ENCODE measurements around the gene CNTNAP2. TPM values are rescaled to one million over a fixed set of nuclear protein-coding genes. Genes with fewer than 3 reads are reported as not detected.

CNTNAP2 gene
- total RNA-seq, 3 donors from 2014 or later (not counting 1 experiment from before 2014, with no cell fraction given) = 0.18 to 1.1 TPM; not detected in 1

DNA sequence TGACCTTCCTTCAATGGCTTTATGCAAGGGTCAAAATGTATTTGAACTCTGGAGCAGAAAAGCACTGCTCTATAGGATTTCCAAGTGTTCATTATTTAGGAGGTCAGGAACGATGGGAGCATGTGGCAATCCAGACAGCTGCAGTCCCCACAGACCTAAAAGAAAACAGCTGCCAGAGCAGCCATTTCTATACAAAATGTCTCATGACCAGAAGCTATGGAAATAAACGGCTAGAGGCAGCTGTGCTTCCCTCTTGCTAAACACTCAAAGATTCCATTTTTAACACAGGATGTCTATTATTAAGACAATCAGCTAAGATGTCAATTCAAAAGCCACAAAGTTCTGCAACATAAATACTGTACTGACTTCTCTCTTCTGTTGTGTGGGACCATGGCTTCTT lies 1594.8 kb downstream of the CNTNAP2 start:
- intact Hi-C loops (cut with micrococcal nuclease) = no loop called here

GRCh38 chr7:147721962-147722830 lies 1605.6 kb downstream of the CNTNAP2 start:
- H3K27me3 Mint-ChIP-seq (ENCODE audit: low read depth in 2 of 2) = no peaks in the 10 kb centered on the region
- no peaks in the 10 kb centered on the region for H3K27me3 ChIP-seq (ENCODE audit: control insufficient read depth, insufficient read depth, low read length)
- H3K27ac ChIP-seq (ENCODE audit: low read length) = no peak overlapping the region
- WGBS (ENCODE audit: insufficient coverage) = 53% methylated on average over 4 of the region's 6 CpGs
- H3K27ac Mint-ChIP-seq = no peak overlapping the region
- intact Hi-C loops (cut with micrococcal nuclease) = no loop called here
- TF ChIP-seq CTCF (IDR thresholded peaks at IDR 0.05) = no peak
- H3K4me1 ChIP-seq (ENCODE audit: control insufficient read depth, insufficient read depth, low read length) = no peaks in the 10 kb centered on the region
- DNase-seq = no peak
- ATAC-seq = no peak
- no peak overlapping the region for H3K4me3 Mint-ChIP-seq
- H3K4me1 Mint-ChIP-seq = no peaks in the 10 kb centered on the region
- H3K9me3 ChIP-seq (ENCODE audit: control insufficient read depth, insufficient read depth, low read length) = no peaks in the 10 kb centered on the region
- H3K36me3 ChIP-seq (ENCODE audit: control insufficient read depth, insufficient read depth, low read length) = no peaks in the 10 kb centered on the region
- H3K9me3 Mint-ChIP-seq = peaks cover 2 to 6% of the 10 kb centered on the region in 2 donors
- no peaks in the 10 kb centered on the region for H3K36me3 Mint-ChIP-seq
- no peak overlapping the region for H3K4me3 ChIP-seq (ENCODE audit: low read length)

More for the DNA sequence above, 1594.8 kb downstream of the CNTNAP2 start:
- Mint-ChIP-seq H3K27ac (no peak overlapping the region), H3K36me3 (peaks cover 8% of the 10 kb centered on the region), H3K4me3 (no peak overlapping the region), H3K9me3 (peaks cover 15 to 21% of the 10 kb centered on the region in 2 donors), H3K4me1 (no peaks in the 10 kb centered on the region), H3K27me3 (ENCODE audit: low read depth in 2 of 2) (no peaks in the 10 kb centered on the region)
- peaks cover 20% of the 10 kb centered on the region for H3K9me3 ChIP-seq (ENCODE audit: control insufficient read depth, insufficient read depth, low read length)
- no peak overlapping the region for H3K27ac ChIP-seq (ENCODE audit: low read length)
- no peak overlapping the region for H3K4me3 ChIP-seq (ENCODE audit: low read length)
- DNase-seq = no peak
- no peaks in the 10 kb centered on the region for H3K4me1 ChIP-seq (ENCODE audit: control insufficient read depth, insufficient read depth, low read length)
- ATAC-seq = no peak
- H3K36me3 ChIP-seq (ENCODE audit: control insufficient read depth, insufficient read depth, low read length) = no peaks in the 10 kb centered on the region
- 3% methylated on average over 2 of the region's 2 CpGs for WGBS (ENCODE audit: insufficient coverage)
- no peak for TF ChIP-seq CTCF (IDR thresholded peaks at IDR 0.05)
- no peaks in the 10 kb centered on the region for H3K27me3 ChIP-seq (ENCODE audit: control insufficient read depth, insufficient read depth, low read length)

- 94% methylated on average over 1 of the region's 4 CpGs for WGBS (ENCODE audit: insufficient coverage)
- no peak for DNase-seq
- Histone ChIP-seq H3K9me3 (ENCODE audit: control insufficient read depth, insufficient read depth, low read length) (no peaks in the 10 kb centered on the region), H3K27me3 (ENCODE audit: control insufficient read depth, insufficient read depth, low read length) (no peaks in the 10 kb centered on the region), H3K4me3 (ENCODE audit: low read length) (no peak overlapping the region), H3K27ac (ENCODE audit: low read length) (no peak overlapping the region), H3K4me1 (ENCODE audit: control insufficient read depth, insufficient read depth, low read length) (no peaks in the 10 kb centered on the region), H3K36me3 (ENCODE audit: control insufficient read depth, insufficient read depth, low read length) (no peaks in the 10 kb centered on the region)
- H3K4me3 Mint-ChIP-seq = no peak overlapping the region
- TF ChIP-seq CTCF (IDR thresholded peaks at IDR 0.05) = no peak
- no peaks in the 10 kb centered on the region for H3K36me3 Mint-ChIP-seq
- ATAC-seq = no peak
- H3K4me1 Mint-ChIP-seq = no peaks in the 10 kb centered on the region
- intact Hi-C loops (cut with micrococcal nuclease) = no loop called here
- H3K27me3 Mint-ChIP-seq (ENCODE audit: low read depth in 2 of 2) = no peaks in the 10 kb centered on the region
- H3K9me3 Mint-ChIP-seq = peaks cover 2 to 8% of the 10 kb centered on the region in 2 donors
- no peak overlapping the region for H3K27ac Mint-ChIP-seq
Observed at GRCh38 chr7:147723536-147723935, 1606.9 kb downstream of the CNTNAP2 start.

Data from natural killer cell (primary cell).